GM23338 (cell line): Measurements from ENCODE around the gene COMMD3. TPM values are rescaled to one million over a fixed set of nuclear protein-coding genes. Genes with fewer than 3 reads are reported as not detected.

ENCODE experiments used
- ATAC-seq: fragments of 200-7000 bp; cut with Tn5 transposase; 3 replicates; pipeline ENCODE4 v1.9.1; 2020
- DNase-seq: peaks from one replicate; pipeline ENCODE4 v3.0.0-alpha.2; 2015; ENCODE audit warnings: low spot score
- H2AFZ ChIP-seq: fragments of 200-600 bp; sonication (generic); 2 replicates; pipeline ENCODE4 v1.8.0; 2016; ENCODE audit warnings: antibody characterized with exemption, mild to moderate bottlenecking, moderate library complexity
- H3F3A ChIP-seq: fragments of 200-600 bp; sonication (generic); replicated peaks from 2 replicates; pipeline ENCODE4 v1.8.0; 2017; ENCODE audit warnings: antibody characterized with exemption, mixed run types, low read depth
- H3K27ac ChIP-seq: fragments of 200-600 bp; sonication (generic); 2 replicates; pipeline ENCODE4 v1.6.1; 2016; ENCODE audit warnings: low read depth
- H3K27me3 ChIP-seq: fragments of 200-600 bp; sonication (generic); 2 replicates; pipeline ENCODE4 v1.8.0; 2016; ENCODE audit warnings: mild to moderate bottlenecking, mixed run types, moderate library complexity; ENCODE audit not compliant: insufficient read depth
- H3K36me3 ChIP-seq: fragments of 200-600 bp; sonication (generic); 2 replicates; pipeline ENCODE4 v1.8.0; 2016; ENCODE audit warnings: mild to moderate bottlenecking; ENCODE audit not compliant: insufficient read depth
- H3K4me1 ChIP-seq: fragments of 200-600 bp; sonication (generic); 2 replicates; pipeline ENCODE4 v1.8.0; 2016; ENCODE audit warnings: mild to moderate bottlenecking, moderate library complexity; ENCODE audit not compliant: insufficient read depth
- H3K4me2 ChIP-seq: fragments of 200-600 bp; sonication (generic); 2 replicates; pipeline ENCODE4 v1.7.1; 2017; ENCODE audit warnings: mixed run types
- H3K4me3 ChIP-seq: fragments of 200-600 bp; sonication (generic); 2 replicates; pipeline ENCODE4 v1.6.1; 2016; ENCODE audit warnings: mixed run types
- H3K79me2 ChIP-seq: fragments of 200-600 bp; sonication (generic); replicated peaks from 2 replicates; pipeline ENCODE4 v1.8.0; 2017; ENCODE audit warnings: mild to moderate bottlenecking; ENCODE audit not compliant: insufficient read depth
- H3K9me2 ChIP-seq: fragments of 200-600 bp; sonication (generic); 2 replicates; pipeline ENCODE4 v1.8.0; 2017; ENCODE audit not compliant: insufficient read depth
- H4K20me1 ChIP-seq: fragments of 200-600 bp; sonication (generic); replicated peaks from 2 replicates; pipeline ENCODE4 v1.8.0; 2017; ENCODE audit warnings: mild to moderate bottlenecking; ENCODE audit not compliant: insufficient read depth
- H3K27ac Mint-ChIP-seq: 2 replicates; pipeline ENCODE4 v1.8.0; 2020; ENCODE audit warnings: inconsistent platforms, mild to moderate bottlenecking, moderate library complexity, mixed read lengths
- H3K27me3 Mint-ChIP-seq: 3 replicates; pipeline ENCODE4 v1.8.0; 2022; ENCODE audit warnings: low read depth, mild to moderate bottlenecking, moderate library complexity, mixed read lengths, inconsistent platforms; ENCODE audit not compliant: insufficient read depth, poor library complexity
- H3K36me3 Mint-ChIP-seq: 3 replicates; pipeline ENCODE4 v1.8.0; 2021; ENCODE audit warnings: low read depth, mild to moderate bottlenecking, inconsistent platforms, moderate library complexity, mixed read lengths
- H3K4me1 Mint-ChIP-seq: 3 replicates; pipeline ENCODE4 v1.8.0; 2020; ENCODE audit warnings: mild to moderate bottlenecking, inconsistent platforms, mixed read lengths
- H3K4me3 Mint-ChIP-seq: 3 replicates; pipeline ENCODE4 v1.8.0; 2021; ENCODE audit warnings: moderate library complexity, mild to moderate bottlenecking, inconsistent platforms, mixed read lengths
- H3K9me3 Mint-ChIP-seq: 3 replicates; pipeline ENCODE4 v1.8.0; 2020; ENCODE audit warnings: moderate library complexity, mild to moderate bottlenecking, inconsistent platforms, mixed read lengths
- EZH2 ChIP-seq: fragments of 200-600 bp; sonication (generic); IDR thresholded peaks from one replicate; pipeline ENCODE4 v1.8.0; 2017; ENCODE audit warnings: antibody characterized with exemption, mild to moderate bottlenecking, low read depth; ENCODE audit not compliant: unreplicated experiment
- EZH2phosphoT487 ChIP-seq: fragments of 200-600 bp; sonication (generic); IDR thresholded peaks from one replicate; pipeline ENCODE4 v1.8.1; 2018; ENCODE audit warnings: antibody characterized with exemption; ENCODE audit not compliant: unreplicated experiment
- JUNB ChIP-seq: IDR thresholded peaks from one replicate; pipeline ENCODE4 v1.6.1; 2016; ENCODE audit warnings: antibody characterized with exemption; ENCODE audit not compliant: unreplicated experiment
- NANOG ChIP-seq: IDR thresholded peaks from 2 replicates; pipeline ENCODE4 v1.6.1; 2016; ENCODE audit warnings: antibody characterized with exemption, borderline replicate concordance
- POLR2AphosphoS5 ChIP-seq: IDR thresholded peaks from 2 replicates; pipeline ENCODE4 v1.6.1; 2016; ENCODE audit warnings: antibody characterized with exemption, low read depth
- STAT1 ChIP-seq: IDR thresholded peaks from one replicate; pipeline ENCODE4 v1.6.1; 2016; ENCODE audit warnings: antibody characterized with exemption; ENCODE audit not compliant: unreplicated experiment
- ZNF114 ChIP-seq: fragments of 250-450 bp; sonication (Bioruptor Pico); IDR thresholded peaks from 2 replicates; pipeline ENCODE4 v1.5.0; 2020; ENCODE audit warnings: mild to moderate bottlenecking, moderate library complexity
- ZNF331 ChIP-seq: fragments of 250-450 bp; sonication (Bioruptor Pico); IDR thresholded peaks from 2 replicates; pipeline ENCODE4 v1.5.0; 2020; ENCODE audit warnings: low read depth, mild to moderate bottlenecking, moderate library complexity
- polyA plus RNA-seq: library from polyadenylated mRNA; unstranded; fragments of >200 nt; fragmentation: Nextera tagmentation; extraction: Ambion mirVana; gene quantifications from 2 replicates; pipeline ENCODE4 v1.2.1, GENCODE V29; 2016
- total RNA-seq: library from RNA; depleted of rRNA; stranded (reverse); fragments of >200 nt; shearing (Covaris generic); gene quantifications from 2 replicates; pipeline ENCODE4 v1.2.3, GENCODE V29; 2014
- TF ChIP-seq, protein P1 (sequence below): IDR thresholded peaks from 2 replicates; pipeline ENCODE4 v1.6.1; 2016; ENCODE audit warnings: antibody characterized with exemption
- TF ChIP-seq, protein P2 (sequence below), 2 experiments: fragments of 200-600 bp in 1 of 2; sonication (generic) in 1 of 2; conservative IDR thresholded peaks; 2 replicates each; pipeline versions ENCODE4 v1.5.1 to v1.6.1; 2016 to 2017; ENCODE audit warnings: antibody characterized with exemption in 2 of 2, low read depth in 2 of 2, mild to moderate bottlenecking in 2 of 2, moderate library complexity in 1 of 2
- TF ChIP-seq, protein P3 (sequence below): IDR thresholded peaks from one replicate; pipeline ENCODE4 v1.6.1; 2018; ENCODE audit warnings: antibody characterized with exemption; ENCODE audit not compliant: unreplicated experiment

The COMMD3 gene
- total and polyA plus RNA-seq, 2 experiments from 2014 or later, result 1.1 to 5.2 TPM

DNA sequence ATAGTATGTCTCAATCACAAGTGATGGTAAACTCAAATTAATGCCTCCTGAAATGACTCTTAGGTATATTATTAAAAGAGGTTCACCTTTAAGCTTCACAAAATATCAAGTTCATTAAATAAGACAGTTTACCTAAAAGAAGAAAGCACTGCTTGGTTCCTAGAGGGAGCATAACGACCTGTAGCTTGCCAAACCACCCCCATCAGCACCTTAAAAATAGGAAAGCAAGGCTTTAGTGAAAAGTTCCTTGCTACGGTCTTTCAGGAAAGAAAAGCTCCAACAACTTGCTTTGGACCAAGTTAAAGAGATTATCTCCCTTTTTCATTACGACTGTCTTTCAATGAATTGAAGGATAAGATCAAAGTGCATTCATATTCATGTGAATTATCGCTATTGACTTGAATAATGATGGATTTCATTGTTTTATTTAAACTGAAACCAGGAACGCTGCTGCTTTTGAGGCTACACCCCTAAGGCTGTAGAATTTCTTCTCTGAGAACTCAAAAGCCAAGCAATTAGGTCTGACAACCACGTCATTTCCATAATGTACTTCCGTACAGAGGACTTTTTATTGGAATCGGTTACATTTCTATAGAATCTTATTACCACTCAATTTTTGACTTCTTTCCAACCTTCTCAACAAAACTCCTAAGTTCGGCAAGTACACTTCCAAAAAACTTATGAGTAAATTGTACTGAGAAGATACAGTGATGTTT lies 22.2 kb downstream of the COMMD3 start (continued):
- TF ChIP-seq, protein P1, sequence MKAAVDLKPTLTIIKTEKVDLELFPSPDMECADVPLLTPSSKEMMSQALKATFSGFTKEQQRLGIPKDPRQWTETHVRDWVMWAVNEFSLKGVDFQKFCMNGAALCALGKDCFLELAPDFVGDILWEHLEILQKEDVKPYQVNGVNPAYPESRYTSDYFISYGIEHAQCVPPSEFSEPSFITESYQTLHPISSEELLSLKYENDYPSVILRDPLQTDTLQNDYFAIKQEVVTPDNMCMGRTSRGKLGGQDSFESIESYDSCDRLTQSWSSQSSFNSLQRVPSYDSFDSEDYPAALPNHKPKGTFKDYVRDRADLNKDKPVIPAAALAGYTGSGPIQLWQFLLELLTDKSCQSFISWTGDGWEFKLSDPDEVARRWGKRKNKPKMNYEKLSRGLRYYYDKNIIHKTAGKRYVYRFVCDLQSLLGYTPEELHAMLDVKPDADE, result no peak
- TF ChIP-seq NANOG, result no peak
- TF ChIP-seq EZH2phosphoT487, result peak; percentile 52
- no peak for TF ChIP-seq ZNF331 (CRISPR knock-in tag)
- TF ChIP-seq, protein P2, sequence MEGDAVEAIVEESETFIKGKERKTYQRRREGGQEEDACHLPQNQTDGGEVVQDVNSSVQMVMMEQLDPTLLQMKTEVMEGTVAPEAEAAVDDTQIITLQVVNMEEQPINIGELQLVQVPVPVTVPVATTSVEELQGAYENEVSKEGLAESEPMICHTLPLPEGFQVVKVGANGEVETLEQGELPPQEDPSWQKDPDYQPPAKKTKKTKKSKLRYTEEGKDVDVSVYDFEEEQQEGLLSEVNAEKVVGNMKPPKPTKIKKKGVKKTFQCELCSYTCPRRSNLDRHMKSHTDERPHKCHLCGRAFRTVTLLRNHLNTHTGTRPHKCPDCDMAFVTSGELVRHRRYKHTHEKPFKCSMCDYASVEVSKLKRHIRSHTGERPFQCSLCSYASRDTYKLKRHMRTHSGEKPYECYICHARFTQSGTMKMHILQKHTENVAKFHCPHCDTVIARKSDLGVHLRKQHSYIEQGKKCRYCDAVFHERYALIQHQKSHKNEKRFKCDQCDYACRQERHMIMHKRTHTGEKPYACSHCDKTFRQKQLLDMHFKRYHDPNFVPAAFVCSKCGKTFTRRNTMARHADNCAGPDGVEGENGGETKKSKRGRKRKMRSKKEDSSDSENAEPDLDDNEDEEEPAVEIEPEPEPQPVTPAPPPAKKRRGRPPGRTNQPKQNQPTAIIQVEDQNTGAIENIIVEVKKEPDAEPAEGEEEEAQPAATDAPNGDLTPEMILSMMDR (conservative IDR thresholded peaks at IDR 0.05; ENCODE audit: low read depth in 2 of 2), result no peak
- no peak for TF ChIP-seq ZNF114 (CRISPR knock-in tag)
- no peak for TF ChIP-seq POLR2AphosphoS5
- no peak for TF ChIP-seq STAT1
- TF ChIP-seq, protein P3, sequence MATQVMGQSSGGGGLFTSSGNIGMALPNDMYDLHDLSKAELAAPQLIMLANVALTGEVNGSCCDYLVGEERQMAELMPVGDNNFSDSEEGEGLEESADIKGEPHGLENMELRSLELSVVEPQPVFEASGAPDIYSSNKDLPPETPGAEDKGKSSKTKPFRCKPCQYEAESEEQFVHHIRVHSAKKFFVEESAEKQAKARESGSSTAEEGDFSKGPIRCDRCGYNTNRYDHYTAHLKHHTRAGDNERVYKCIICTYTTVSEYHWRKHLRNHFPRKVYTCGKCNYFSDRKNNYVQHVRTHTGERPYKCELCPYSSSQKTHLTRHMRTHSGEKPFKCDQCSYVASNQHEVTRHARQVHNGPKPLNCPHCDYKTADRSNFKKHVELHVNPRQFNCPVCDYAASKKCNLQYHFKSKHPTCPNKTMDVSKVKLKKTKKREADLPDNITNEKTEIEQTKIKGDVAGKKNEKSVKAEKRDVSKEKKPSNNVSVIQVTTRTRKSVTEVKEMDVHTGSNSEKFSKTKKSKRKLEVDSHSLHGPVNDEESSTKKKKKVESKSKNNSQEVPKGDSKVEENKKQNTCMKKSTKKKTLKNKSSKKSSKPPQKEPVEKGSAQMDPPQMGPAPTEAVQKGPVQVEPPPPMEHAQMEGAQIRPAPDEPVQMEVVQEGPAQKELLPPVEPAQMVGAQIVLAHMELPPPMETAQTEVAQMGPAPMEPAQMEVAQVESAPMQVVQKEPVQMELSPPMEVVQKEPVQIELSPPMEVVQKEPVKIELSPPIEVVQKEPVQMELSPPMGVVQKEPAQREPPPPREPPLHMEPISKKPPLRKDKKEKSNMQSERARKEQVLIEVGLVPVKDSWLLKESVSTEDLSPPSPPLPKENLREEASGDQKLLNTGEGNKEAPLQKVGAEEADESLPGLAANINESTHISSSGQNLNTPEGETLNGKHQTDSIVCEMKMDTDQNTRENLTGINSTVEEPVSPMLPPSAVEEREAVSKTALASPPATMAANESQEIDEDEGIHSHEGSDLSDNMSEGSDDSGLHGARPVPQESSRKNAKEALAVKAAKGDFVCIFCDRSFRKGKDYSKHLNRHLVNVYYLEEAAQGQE, result no peak

- no peak overlapping the region for H3K4me2 ChIP-seq
- Mint-ChIP-seq H3K27me3 (peaks cover 94% of the 10 kb centered on the region), H3K27ac (no peak overlapping the region), H3K36me3 (no peaks in the 10 kb centered on the region), H3K4me3 (no peak overlapping the region), H3K4me1 (peaks cover 18% of the 10 kb centered on the region), H3K9me3 (no peaks in the 10 kb centered on the region; the same call in 2 of the 3 replicates)
- H2AFZ ChIP-seq, result no peak overlapping the region
- H3F3A ChIP-seq, result peaks cover 22% of the 10 kb centered on the region
- peaks cover 100% of the 10 kb centered on the region for H3K27me3 ChIP-seq
- ATAC-seq (no peak), DNase-seq (no peak)
- peaks cover 22% of the 10 kb centered on the region for H4K20me1 ChIP-seq
- TF ChIP-seq ZNF331 (CRISPR knock-in tag), result no peak
- no peak for TF ChIP-seq POLR2AphosphoS5
- peak; percentile 37 for TF ChIP-seq EZH2
- no peak for TF ChIP-seq STAT1
- TF ChIP-seq JUNB, result no peak
- no peak for TF ChIP-seq ZNF114 (CRISPR knock-in tag)
- no peaks in the 10 kb centered on the region for H3K79me2 ChIP-seq
- H3K27ac ChIP-seq, result no peak overlapping the region
- H3K4me1 ChIP-seq, result peaks cover 32% of the 10 kb centered on the region
- H3K9me2 ChIP-seq, result no peaks in the 10 kb centered on the region
- H3K4me3 ChIP-seq, result no peak overlapping the region
- H3K36me3 ChIP-seq, result no peaks in the 10 kb centered on the region
Measured at GRCh38 chr10:22338931-22339330, 22.7 kb downstream of the COMMD3 start.
